HL-60 (cell line): ENCODE results near the gene PDRG1.
"Not testable (repeated sequence)": the region's sequence is repeated elsewhere in the genome, so short reads cannot be mapped to it uniquely, and the experiment has no call there.

Experiments used
- DNase-seq, 2 experiments: peaks; one replicate each; pipeline ENCODE4 v3.0.0-alpha.2; 2010 to 2020; ENCODE audit warnings: low read depth in 1 of 2, low spot score in 1 of 2
- H3K27ac ChIP-seq: fragments of 250-450 bp; sonication (Bioruptor Pico); replicated peaks from 2 replicates; pipeline ENCODE4 v1.5.1; 2020; ENCODE audit warnings: mild to moderate bottlenecking, moderate library complexity
- H3K27me3 ChIP-seq: fragments of 250-450 bp; sonication (Bioruptor Pico); 2 replicates; pipeline ENCODE4 v1.5.1; 2021; ENCODE audit warnings: mild to moderate bottlenecking, moderate library complexity; ENCODE audit not compliant: insufficient read depth, poor library complexity, severe bottlenecking
- H3K4me3 ChIP-seq: replicated peaks from 2 replicates; pipeline ENCODE4 v1.5.1; 2011; ENCODE audit warnings: mild to moderate bottlenecking, control low read depth, low read length; ENCODE audit not compliant: insufficient read depth
- GABPA ChIP-seq: IDR thresholded peaks from 2 replicates; pipeline ENCODE4 v1.6.1; 2012; ENCODE audit warnings: low read depth
- POLR2AphosphoS5 ChIP-seq: IDR thresholded peaks from 2 replicates; pipeline ENCODE4 v1.6.1; 2012; ENCODE audit warnings: low read depth
- REST ChIP-seq: IDR thresholded peaks from 2 replicates; pipeline ENCODE4 v1.6.1; 2012; ENCODE audit warnings: low read depth; ENCODE audit not compliant: insufficient replicate concordance
- SPI1 ChIP-seq: IDR thresholded peaks from 2 replicates; pipeline ENCODE4 v1.6.1; 2012; ENCODE audit warnings: low read depth, mild to moderate bottlenecking, borderline replicate concordance
- TF ChIP-seq, protein P1 (sequence below): IDR thresholded peaks from one replicate; pipeline ENCODE4 v1.5.1; 2011; ENCODE audit warnings: low read length, control low read depth, inconsistent platforms; ENCODE audit not compliant: insufficient read depth

Gene PDRG1

DNA sequence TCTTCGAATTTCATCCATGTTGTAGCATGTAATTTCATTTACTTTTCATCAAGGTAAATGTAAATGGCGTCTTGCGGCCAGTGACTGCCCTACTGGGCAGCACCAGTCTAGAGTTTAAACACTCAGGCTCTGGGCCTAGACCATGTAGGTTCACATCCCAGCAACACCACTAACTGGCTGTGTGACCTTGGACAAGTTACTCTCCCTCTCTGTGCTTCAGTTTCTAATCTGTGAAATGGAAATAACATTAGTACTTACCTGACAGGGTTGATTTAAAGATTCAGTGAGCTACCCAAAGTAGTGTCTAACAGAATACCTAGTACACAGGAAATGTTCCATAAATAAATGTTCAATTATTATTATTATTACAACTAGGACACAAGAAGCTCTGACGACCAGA lies 29.3 kb downstream of the PDRG1 start:
- Histone ChIP-seq H3K27ac (no peak overlapping the region), H3K27me3 (no peaks in the 10 kb centered on the region), H3K4me3 (no peak overlapping the region)
- DNase-seq, result no peak
- TF ChIP-seq SPI1, result no peak

DNA sequence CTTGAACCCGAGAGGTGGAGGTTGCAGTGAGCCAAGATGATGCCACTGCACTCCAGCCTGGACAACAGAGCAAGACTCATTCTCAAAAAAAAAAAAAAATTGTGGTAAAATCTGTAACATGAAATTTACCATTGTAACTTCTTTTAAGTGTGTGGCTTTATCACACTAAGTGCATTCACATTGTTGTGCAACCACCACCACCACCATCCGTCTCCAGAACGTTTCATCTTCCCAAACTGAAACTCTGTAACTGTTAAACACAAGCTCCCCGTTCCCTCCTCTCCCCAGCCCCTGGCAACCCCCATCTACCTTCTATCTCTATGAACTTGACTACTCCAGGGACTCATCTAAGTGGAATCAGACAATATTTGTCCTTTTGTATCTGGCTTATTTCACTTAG lies 29.7 kb downstream of the PDRG1 start:
- TF ChIP-seq REST, result no peak
- TF ChIP-seq SPI1, result no peak
- TF ChIP-seq POLR2AphosphoS5, result no peak
- TF ChIP-seq, protein P1, sequence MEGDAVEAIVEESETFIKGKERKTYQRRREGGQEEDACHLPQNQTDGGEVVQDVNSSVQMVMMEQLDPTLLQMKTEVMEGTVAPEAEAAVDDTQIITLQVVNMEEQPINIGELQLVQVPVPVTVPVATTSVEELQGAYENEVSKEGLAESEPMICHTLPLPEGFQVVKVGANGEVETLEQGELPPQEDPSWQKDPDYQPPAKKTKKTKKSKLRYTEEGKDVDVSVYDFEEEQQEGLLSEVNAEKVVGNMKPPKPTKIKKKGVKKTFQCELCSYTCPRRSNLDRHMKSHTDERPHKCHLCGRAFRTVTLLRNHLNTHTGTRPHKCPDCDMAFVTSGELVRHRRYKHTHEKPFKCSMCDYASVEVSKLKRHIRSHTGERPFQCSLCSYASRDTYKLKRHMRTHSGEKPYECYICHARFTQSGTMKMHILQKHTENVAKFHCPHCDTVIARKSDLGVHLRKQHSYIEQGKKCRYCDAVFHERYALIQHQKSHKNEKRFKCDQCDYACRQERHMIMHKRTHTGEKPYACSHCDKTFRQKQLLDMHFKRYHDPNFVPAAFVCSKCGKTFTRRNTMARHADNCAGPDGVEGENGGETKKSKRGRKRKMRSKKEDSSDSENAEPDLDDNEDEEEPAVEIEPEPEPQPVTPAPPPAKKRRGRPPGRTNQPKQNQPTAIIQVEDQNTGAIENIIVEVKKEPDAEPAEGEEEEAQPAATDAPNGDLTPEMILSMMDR, result no peak
- TF ChIP-seq GABPA, result no peak
- H3K27me3 ChIP-seq, result no peaks in the 10 kb centered on the region
- DNase-seq, result peak in 1 of 2 experiments; percentile 5
- no peak overlapping the region for H3K27ac ChIP-seq
- no peak overlapping the region for H3K4me3 ChIP-seq

DNA sequence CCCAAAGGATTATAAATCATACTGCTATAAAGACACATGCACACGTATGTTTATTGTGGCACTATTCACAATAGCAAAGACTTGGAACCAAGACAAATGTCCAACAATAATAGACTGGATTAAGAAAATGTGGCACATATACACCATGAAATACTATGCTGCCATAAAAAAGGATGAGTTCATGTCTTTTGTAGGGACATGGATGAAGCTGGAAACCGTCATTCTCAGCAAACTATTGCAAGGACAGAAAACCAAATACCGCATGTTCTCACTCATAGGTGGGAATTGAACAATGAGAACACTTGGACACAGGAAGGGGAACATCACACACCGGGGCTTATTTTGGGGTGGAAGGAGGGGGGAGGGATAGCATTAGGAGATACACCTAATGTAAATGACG lies 30.4 kb downstream of the PDRG1 start:
- H3K27ac ChIP-seq, H3K27me3 ChIP-seq, DNase-seq: not testable (repeated sequence)

DNA sequence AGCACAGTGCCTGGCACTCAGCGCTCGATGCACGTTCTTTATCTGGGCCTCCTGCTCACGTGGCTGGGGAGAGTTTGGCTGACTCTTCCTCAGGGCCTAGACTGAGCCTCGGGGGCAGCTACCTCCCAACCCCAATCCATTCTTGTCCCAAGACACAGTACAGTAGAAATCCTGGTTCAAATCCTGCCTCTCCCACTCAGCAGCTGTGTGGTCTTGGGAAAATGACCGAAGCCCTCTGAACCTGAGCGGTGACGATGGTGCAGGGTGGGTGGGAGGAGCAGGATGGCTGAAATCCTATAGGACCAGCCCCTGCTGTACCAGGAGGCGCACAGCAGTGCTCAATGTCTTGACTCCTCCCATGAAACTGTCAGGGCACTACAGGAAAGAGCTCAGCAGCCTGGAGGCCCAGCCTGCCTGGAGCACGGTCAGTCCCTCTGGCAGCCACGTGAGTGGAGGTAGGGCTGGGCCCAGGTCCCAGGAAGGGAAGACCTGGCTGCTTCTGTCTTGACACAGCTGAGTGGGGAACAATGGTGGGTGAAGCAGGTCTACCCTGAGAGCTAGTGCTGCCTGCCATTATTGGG lies 31.5 kb downstream of the PDRG1 start:
- no peak for DNase-seq
- TF ChIP-seq POLR2AphosphoS5, result no peak
- no peak for TF ChIP-seq REST
- no peak for TF ChIP-seq GABPA
- TF ChIP-seq SPI1, result no peak
- TF ChIP-seq, protein P1, result no peak
- H3K27me3 ChIP-seq, result no peaks in the 10 kb centered on the region
- H3K4me3 ChIP-seq, result no peak overlapping the region
- H3K27ac ChIP-seq, result no peak overlapping the region

More for the DNA sequence above, 30.4 kb downstream of the PDRG1 start:
- H3K4me3 ChIP-seq, result not testable (repeated sequence)

GRCh38 chr20:31919410-31920155 lies 32.3 kb downstream of the PDRG1 start:
- no peak overlapping the region for H3K27ac ChIP-seq
- H3K4me3 ChIP-seq, result no peak overlapping the region
- no peaks in the 10 kb centered on the region for H3K27me3 ChIP-seq
- TF ChIP-seq GABPA, result no peak
- TF ChIP-seq, protein P1, result no peak
- no peak for TF ChIP-seq POLR2AphosphoS5
- no peak for TF ChIP-seq SPI1
- TF ChIP-seq REST, result no peak
- DNase-seq, result no peak
